ENCODE results near the gene ZFP69B.

- no peak for TF ChIP-seq CTCF (IDR thresholded peaks at IDR 0.05; ENCODE audit: low read depth, low read length, poor library complexity, severe bottlenecking)
- TF ChIP-seq EZH2phosphoT487 (IDR thresholded peaks at IDR 0.05; ENCODE audit: borderline replicate concordance, low read length), result no peak
Observed at GRCh38 chr1:40477678-40478053, 27.4 kb downstream of the ZFP69B start.

Data from DOHH2 (cell line).